ENCODE data around the gene STPG4. TPM values are rescaled to one million over a fixed set of nuclear protein-coding genes. Genes with fewer than 3 reads are reported as not detected.
"Not testable (repeated sequence)": the region's sequence is repeated elsewhere in the genome, so short reads cannot be mapped to it uniquely, and the experiment has no call there.

Gene STPG4
- total and polyA plus RNA-seq, 2 of the 8 experiments (the other 6 are each of a cell fraction or from before 2014, with no cell fraction given), result 0.28 TPM; not detected in 1

DNA sequence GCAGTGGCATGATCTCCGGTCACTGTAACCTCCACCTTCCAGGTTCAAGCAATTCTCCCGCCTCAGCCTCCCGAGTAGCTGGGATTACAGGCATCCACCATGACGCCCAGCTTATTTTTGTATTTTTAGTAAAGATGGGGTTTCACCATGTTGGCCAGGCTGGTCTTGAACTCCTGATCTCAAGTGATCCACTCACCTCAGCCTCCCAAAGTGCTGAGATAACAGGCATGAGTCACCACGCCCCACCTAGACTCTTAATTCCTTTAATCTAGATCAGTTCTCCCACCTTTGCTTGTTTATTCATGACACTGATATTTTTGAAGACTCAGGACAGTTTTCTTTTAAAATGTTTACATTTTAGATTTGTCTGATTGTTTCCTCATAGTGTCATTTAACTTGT lies 30.0 kb upstream of the STPG4 start:
- not testable (repeated sequence) for H2BK15ac ChIP-seq (ENCODE audit: low read length); H2BK120ac ChIP-seq (replicated peaks; ENCODE audit: low read depth, low read length); H4K20me1 ChIP-seq (replicated peaks in 1 of 2; ENCODE audit: control insufficient read depth in 1 of 2, insufficient read depth in 2 of 2, low read length in 2 of 2); H3K27ac ChIP-seq (ENCODE audit: low read depth, low read length); H4K5ac ChIP-seq (ENCODE audit: insufficient read length, low read depth, low read length); H3K23ac ChIP-seq (ENCODE audit: insufficient read length); H3K14ac ChIP-seq (ENCODE audit: insufficient read length); H2BK5ac ChIP-seq (ENCODE audit: low read depth, low read length); H4K8ac ChIP-seq (ENCODE audit: extremely low read depth, insufficient read depth, low read length); H3K9me3 ChIP-seq (ENCODE audit: insufficient read depth in 2 of 2, low read depth in 1 of 2, low read length in 1 of 2); H3K56ac ChIP-seq (replicated peaks; ENCODE audit: insufficient read length, low read depth, low read length); H3K79me1 ChIP-seq (ENCODE audit: low read depth, low read length); H3K36me3 ChIP-seq (ENCODE audit: control insufficient read depth in 2 of 4, insufficient read depth in 4 of 4, low read length in 3 of 4); H3K79me2 ChIP-seq (ENCODE audit: control insufficient read depth in 1 of 2, insufficient read depth in 2 of 2, low read length in 2 of 2); H2BK20ac ChIP-seq (ENCODE audit: low read length); H3K27me3 ChIP-seq (replicated peaks in 1 of 4; ENCODE audit: control insufficient read depth in 3 of 4, extremely low read depth in 1 of 4, insufficient read depth in 3 of 4, low read length in 3 of 4); H4K91ac ChIP-seq (replicated peaks; ENCODE audit: insufficient read length, low read length); H2BK12ac ChIP-seq (ENCODE audit: low read depth, low read length); H3K4me1 ChIP-seq (replicated peaks in 1 of 4; ENCODE audit: control insufficient read depth in 3 of 4, insufficient read depth in 4 of 4, low read length in 3 of 4); FAIRE-seq; H3K23me2 ChIP-seq (ENCODE audit: low read depth, low read length); H3K4me2 ChIP-seq (ENCODE audit: insufficient read depth in 1 of 2, low read depth in 2 of 2, low read length in 2 of 2); H3K9ac ChIP-seq (replicated peaks in 1 of 4; ENCODE audit: extremely low read depth in 1 of 4, low read depth in 3 of 4, low read length in 3 of 4); H2AFZ ChIP-seq (ENCODE audit: low read length); H3K4me3 ChIP-seq (ENCODE audit: extremely low read depth in 1 of 4, insufficient read depth in 2 of 4, low read depth in 3 of 4, low read length in 4 of 4); DNase-seq (ENCODE audit: low read depth in 1 of 2, low spot score in 2 of 2); H3K18ac ChIP-seq (ENCODE audit: extremely low read depth, low read length); H2AK5ac ChIP-seq (ENCODE audit: low read depth, low read length); H3K4ac ChIP-seq (replicated peaks; ENCODE audit: insufficient read length, low read depth, low read length)
- 72% methylated on average over 5 of the region's 5 CpGs; no CpG with 5 or more reads in 1 of the 2 experiments for WGBS, 2 experiments (ENCODE audit: extremely low coverage in 1 of 2, insufficient coverage in 1 of 2, insufficient read length in 1 of 2, insufficient replicate concordance in 2 of 2, low coverage in 1 of 2, low lambda C conversion rate in 2 of 2, missing lambda C conversion rate in 1 of 2)
- ChIA-PET CTCF (ENCODE audit: partially characterized antibody) (interaction anchor here (0.9 to 1.5 kb wide), 3 partner anchors 30 to 87 kb away, joined by 3 to 6 read pairs (median 4); no protein-coding TSS in a partner anchor), POLR2A (ENCODE audit: partially characterized antibody) (interaction anchor here (2.6 kb wide), 1 partner anchor 15 kb away, joined by 7 read pairs; no protein-coding TSS in a partner anchor)

All from H1 (cell line).